Panc1 (cell line): ENCODE data around the gene NSD1.

ENCODE experiments used
- CTCF ChIP-seq: fragments of 450-650 bp; IDR thresholded peaks from 2 replicates; pipeline ENCODE4 v1.5.1; 2017; ENCODE audit warnings: mild to moderate bottlenecking
- POLR2AphosphoS5 ChIP-seq: IDR thresholded peaks from 2 replicates; pipeline ENCODE4 v1.6.1; 2012; ENCODE audit warnings: mild to moderate bottlenecking, low read depth, low read length, moderate library complexity
- SIN3A ChIP-seq: IDR thresholded peaks from 2 replicates; pipeline ENCODE4 v1.6.1; 2012; ENCODE audit warnings: low read depth, mild to moderate bottlenecking, low read length, moderate library complexity, borderline replicate concordance; ENCODE audit not compliant: insufficient read depth
- TCF7L2 ChIP-seq: IDR thresholded peaks from 2 replicates; pipeline ENCODE4 v1.6.1; 2011; ENCODE audit warnings: mild to moderate bottlenecking, low read depth, low read length, inconsistent platforms
- TF ChIP-seq, protein P1 (sequence below), 2 experiments: IDR thresholded peaks; 2 replicates each; pipeline ENCODE4 v1.6.1; 2011 to 2012; ENCODE audit warnings: low read depth in 2 of 2, control low read depth in 1 of 2, low read length in 1 of 2, mild to moderate bottlenecking in 1 of 2, moderate library complexity in 1 of 2; ENCODE audit not compliant: insufficient read depth in 1 of 2

GRCh38 chr5:177270653-177271052, 137.1 kb downstream of the NSD1 start:
- TF ChIP-seq CTCF, result no peak
- no peak for TF ChIP-seq POLR2AphosphoS5
- TF ChIP-seq, protein P1, sequence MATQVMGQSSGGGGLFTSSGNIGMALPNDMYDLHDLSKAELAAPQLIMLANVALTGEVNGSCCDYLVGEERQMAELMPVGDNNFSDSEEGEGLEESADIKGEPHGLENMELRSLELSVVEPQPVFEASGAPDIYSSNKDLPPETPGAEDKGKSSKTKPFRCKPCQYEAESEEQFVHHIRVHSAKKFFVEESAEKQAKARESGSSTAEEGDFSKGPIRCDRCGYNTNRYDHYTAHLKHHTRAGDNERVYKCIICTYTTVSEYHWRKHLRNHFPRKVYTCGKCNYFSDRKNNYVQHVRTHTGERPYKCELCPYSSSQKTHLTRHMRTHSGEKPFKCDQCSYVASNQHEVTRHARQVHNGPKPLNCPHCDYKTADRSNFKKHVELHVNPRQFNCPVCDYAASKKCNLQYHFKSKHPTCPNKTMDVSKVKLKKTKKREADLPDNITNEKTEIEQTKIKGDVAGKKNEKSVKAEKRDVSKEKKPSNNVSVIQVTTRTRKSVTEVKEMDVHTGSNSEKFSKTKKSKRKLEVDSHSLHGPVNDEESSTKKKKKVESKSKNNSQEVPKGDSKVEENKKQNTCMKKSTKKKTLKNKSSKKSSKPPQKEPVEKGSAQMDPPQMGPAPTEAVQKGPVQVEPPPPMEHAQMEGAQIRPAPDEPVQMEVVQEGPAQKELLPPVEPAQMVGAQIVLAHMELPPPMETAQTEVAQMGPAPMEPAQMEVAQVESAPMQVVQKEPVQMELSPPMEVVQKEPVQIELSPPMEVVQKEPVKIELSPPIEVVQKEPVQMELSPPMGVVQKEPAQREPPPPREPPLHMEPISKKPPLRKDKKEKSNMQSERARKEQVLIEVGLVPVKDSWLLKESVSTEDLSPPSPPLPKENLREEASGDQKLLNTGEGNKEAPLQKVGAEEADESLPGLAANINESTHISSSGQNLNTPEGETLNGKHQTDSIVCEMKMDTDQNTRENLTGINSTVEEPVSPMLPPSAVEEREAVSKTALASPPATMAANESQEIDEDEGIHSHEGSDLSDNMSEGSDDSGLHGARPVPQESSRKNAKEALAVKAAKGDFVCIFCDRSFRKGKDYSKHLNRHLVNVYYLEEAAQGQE (IDR thresholded peaks at IDR 0.05; ENCODE audit: insufficient read depth in 1 of 2, low read depth in 2 of 2, low read length in 1 of 2), result no peak
- TF ChIP-seq SIN3A, result no peak
- TF ChIP-seq TCF7L2, result no peak
